ENCODE results near the gene DERL2. TPM values are rescaled to one million over a fixed set of nuclear protein-coding genes. Genes with fewer than 3 reads are reported as not detected.
A peak's percentile ranks its signal among the peaks of the same experiment; 100 is the strongest.

Gene DERL2
- total and polyA plus RNA-seq, 9 donors: 39.3 to 52.0 (median 44.8) TPM

- H3K4me3 ChIP-seq (ENCODE audit: low read length): no peak overlapping the region
- WGBS (ENCODE audit: insufficient coverage): no CpG with 5 or more reads among the region's 5 CpGs
- DNase-seq: no peak
- peaks cover 10% of the 10 kb centered on the region for H3K4me1 ChIP-seq (ENCODE audit: control insufficient read depth, insufficient read depth, low read length)
- no peaks in the 10 kb centered on the region for H3K27me3 ChIP-seq (ENCODE audit: control insufficient read depth, insufficient read depth, low read length)
- H3K27ac ChIP-seq (ENCODE audit: low read length): no peak overlapping the region
- no peaks in the 10 kb centered on the region for H3K36me3 ChIP-seq (ENCODE audit: control insufficient read depth, insufficient read depth, low read length)
- H3K9me3 ChIP-seq (replicated peaks; ENCODE audit: control insufficient read depth, low read depth, low read length): no peaks in the 10 kb centered on the region
These were observed 20.3 kb upstream of the DERL2 start for GRCh38 chr17:5506307-5506706.

GRCh38 chr17:5502552-5502951 is 16.6 kb upstream of the DERL2 start:
- Histone ChIP-seq H3K9me3 (replicated peaks; ENCODE audit: control insufficient read depth, low read depth, low read length) (no peaks in the 10 kb centered on the region), H3K27ac (ENCODE audit: low read length) (no peak overlapping the region), H3K27me3 (ENCODE audit: control insufficient read depth, insufficient read depth, low read length) (no peaks in the 10 kb centered on the region), H3K4me1 (ENCODE audit: control insufficient read depth, insufficient read depth, low read length) (peaks cover 25% of the 10 kb centered on the region), H3K4me3 (ENCODE audit: low read length) (no peak overlapping the region), H3K36me3 (ENCODE audit: control insufficient read depth, insufficient read depth, low read length) (peaks cover 6% of the 10 kb centered on the region)
- DNase-seq: no peak
- WGBS (ENCODE audit: insufficient coverage): 88% methylated on average over 4 of the region's 4 CpGs

GRCh38 chr17:5501685-5502084 is 15.7 kb upstream of the DERL2 start:
- WGBS (ENCODE audit: insufficient coverage): 55% methylated on average over 2 of the region's 8 CpGs
- H3K27ac ChIP-seq (ENCODE audit: low read length): peak overlapping the region; percentile 68

GRCh38 chr17:5500589-5501391 is 14.8 kb upstream of the DERL2 start:
- DNase-seq: peak; percentile 97
- H3K36me3 ChIP-seq (ENCODE audit: control insufficient read depth, insufficient read depth, low read length): peaks cover 6% of the 10 kb centered on the region
- peak overlapping the region; percentile 80 for H3K27ac ChIP-seq (ENCODE audit: low read length)
- peaks cover 25% of the 10 kb centered on the region for H3K4me1 ChIP-seq (ENCODE audit: control insufficient read depth, insufficient read depth, low read length)
- no peaks in the 10 kb centered on the region for H3K27me3 ChIP-seq (ENCODE audit: control insufficient read depth, insufficient read depth, low read length)
- under 1% methylated on average over 65 of the region's 67 CpGs for WGBS (ENCODE audit: insufficient coverage)
- no peaks in the 10 kb centered on the region for H3K9me3 ChIP-seq (replicated peaks; ENCODE audit: control insufficient read depth, low read depth, low read length)
- H3K4me3 ChIP-seq (ENCODE audit: low read length): peak overlapping the region; percentile 69

More at GRCh38 chr17:5501685-5502084, 15.7 kb upstream of the DERL2 start:
- DNase-seq: peak; percentile 10
- H3K9me3 ChIP-seq (replicated peaks; ENCODE audit: control insufficient read depth, low read depth, low read length): no peaks in the 10 kb centered on the region
- H3K36me3 ChIP-seq (ENCODE audit: control insufficient read depth, insufficient read depth, low read length): peaks cover 6% of the 10 kb centered on the region
- H3K27me3 ChIP-seq (ENCODE audit: control insufficient read depth, insufficient read depth, low read length): no peaks in the 10 kb centered on the region
- no peak overlapping the region for H3K4me3 ChIP-seq (ENCODE audit: low read length)
- peaks cover 25% of the 10 kb centered on the region for H3K4me1 ChIP-seq (ENCODE audit: control insufficient read depth, insufficient read depth, low read length)

- Histone ChIP-seq H3K4me3 (ENCODE audit: low read length) (peak overlapping the region; percentile 69), H3K27ac (ENCODE audit: low read length) (peak overlapping the region; percentile 80), H3K4me1 (ENCODE audit: control insufficient read depth, insufficient read depth, low read length) (peaks cover 25% of the 10 kb centered on the region), H3K9me3 (replicated peaks; ENCODE audit: control insufficient read depth, low read depth, low read length) (no peaks in the 10 kb centered on the region), H3K36me3 (ENCODE audit: control insufficient read depth, insufficient read depth, low read length) (peaks cover 6% of the 10 kb centered on the region), H3K27me3 (ENCODE audit: control insufficient read depth, insufficient read depth, low read length) (no peaks in the 10 kb centered on the region)
- DNase-seq: no peak
- WGBS (ENCODE audit: insufficient coverage): 0% methylated on average over 5 of the region's 18 CpGs
These were observed 14.2 kb upstream of the DERL2 start for GRCh38 chr17:5500247-5500588.

GRCh38 chr17:5499476-5500231 is 13.7 kb upstream of the DERL2 start:
- WGBS (ENCODE audit: insufficient coverage): 5% methylated on average over 36 of the region's 44 CpGs
- Histone ChIP-seq H3K36me3 (ENCODE audit: control insufficient read depth, insufficient read depth, low read length) (peaks cover 6% of the 10 kb centered on the region), H3K4me1 (ENCODE audit: control insufficient read depth, insufficient read depth, low read length) (peaks cover 22% of the 10 kb centered on the region), H3K9me3 (replicated peaks; ENCODE audit: control insufficient read depth, low read depth, low read length) (no peaks in the 10 kb centered on the region), H3K4me3 (ENCODE audit: low read length) (peak overlapping the region; percentile 69), H3K27ac (ENCODE audit: low read length) (peak overlapping the region; percentile 5), H3K27me3 (ENCODE audit: control insufficient read depth, insufficient read depth, low read length) (no peaks in the 10 kb centered on the region)
- peak; percentile 45 for DNase-seq

GRCh38 chr17:5492970-5493369 is 7.0 kb upstream of the DERL2 start:
- WGBS (ENCODE audit: insufficient coverage): no CpG with 5 or more reads among the region's 2 CpGs
- H3K4me3 ChIP-seq (ENCODE audit: low read length): no peak overlapping the region
- H3K9me3 ChIP-seq (replicated peaks; ENCODE audit: control insufficient read depth, low read depth, low read length): no peaks in the 10 kb centered on the region
- no peak overlapping the region for H3K27ac ChIP-seq (ENCODE audit: low read length)
- H3K4me1 ChIP-seq (ENCODE audit: control insufficient read depth, insufficient read depth, low read length): no peaks in the 10 kb centered on the region
- no peaks in the 10 kb centered on the region for H3K27me3 ChIP-seq (ENCODE audit: control insufficient read depth, insufficient read depth, low read length)
- peaks cover 15% of the 10 kb centered on the region for H3K36me3 ChIP-seq (ENCODE audit: control insufficient read depth, insufficient read depth, low read length)
- no peak for DNase-seq

- no peaks in the 10 kb centered on the region for H3K27me3 ChIP-seq (ENCODE audit: control insufficient read depth, insufficient read depth, low read length)
- H3K9me3 ChIP-seq (replicated peaks; ENCODE audit: control insufficient read depth, low read depth, low read length): no peaks in the 10 kb centered on the region
- 79% methylated on average over 4 of the region's 8 CpGs for WGBS (ENCODE audit: insufficient coverage)
- H3K27ac ChIP-seq (ENCODE audit: low read length): no peak overlapping the region
- H3K36me3 ChIP-seq (ENCODE audit: control insufficient read depth, insufficient read depth, low read length): peaks cover 23% of the 10 kb centered on the region
- no peak for DNase-seq
- H3K4me3 ChIP-seq (ENCODE audit: low read length): no peak overlapping the region
- peaks cover 13% of the 10 kb centered on the region for H3K4me1 ChIP-seq (ENCODE audit: control insufficient read depth, insufficient read depth, low read length)
These were observed 2.8 kb upstream of the DERL2 start for GRCh38 chr17:5488752-5489151.

- DNase-seq: peak; percentile 100
- peak within 1 kb of the TSS; percentile 100 for H3K4me3 ChIP-seq (ENCODE audit: low read length)
- H3K9me3 ChIP-seq (replicated peaks; ENCODE audit: control insufficient read depth, low read depth, low read length): no peaks in the 10 kb centered on the region
- H3K27ac ChIP-seq (ENCODE audit: low read length): peak within 1 kb of the TSS; percentile 99
- H3K36me3 ChIP-seq (ENCODE audit: control insufficient read depth, insufficient read depth, low read length): peaks cover 36% of the 10 kb centered on the region
- under 1% methylated on average over 70 of the region's 77 CpGs for WGBS (ENCODE audit: insufficient coverage)
- no peaks in the 10 kb centered on the region for H3K27me3 ChIP-seq (ENCODE audit: control insufficient read depth, insufficient read depth, low read length)
- peaks cover 13% of the 10 kb centered on the region for H3K4me1 ChIP-seq (ENCODE audit: control insufficient read depth, insufficient read depth, low read length)
These were observed 487 bp upstream of the DERL2 start, which contains the start of gene MIS12 for GRCh38 chr17:5486206-5487124. MIS12 (plus strand) TSS chr17:5486566; CDS start chr17:5488863, 2,297 bp downstream.
